T-helper 2 cell treated with Interferon-gamma antibody and Interleukin-4, amounts not matched to agents 100 ng/mL and 5 ng/mL, for 36 hours (primary cell): ENCODE data around the gene ACOT2. TPM values are rescaled to one million over a fixed set of nuclear protein-coding genes. Genes with fewer than 3 reads are reported as not detected.

ENCODE experiments used
- intact Hi-C: fragments of 100-400 bp; cut with micrococcal nuclease; formaldehyde crosslinking; loops from one replicate; pipeline ENCODE4 v1.15.1; 2023
- total RNA-seq: library from RNA; stranded (reverse); gene quantifications from 2 replicates; pipeline ENCODE4 v1.2.3, GENCODE V29; 2022

The ACOT2 gene
- total RNA-seq, 1 donor from 2014 or later: 18.1 TPM

GRCh38 chr14:73613046-73613383, 44.0 kb downstream of the ACOT2 start:
- intact Hi-C loops: no loop called here

GRCh38 chr14:73613419-73613963, 44.5 kb downstream of the ACOT2 start:
- intact Hi-C loops: no loop called here

GRCh38 chr14:73616831-73617230, 47.8 kb downstream of the ACOT2 start:
- intact Hi-C loops: no loop called here

- intact Hi-C loops: no loop called here
Measured at GRCh38 chr14:73619524-73619923, 50.5 kb downstream of the ACOT2 start.

- intact Hi-C loops: no loop called here
Measured at GRCh38 chr14:73620268-73620667, 51.3 kb downstream of the ACOT2 start.

GRCh38 chr14:73623504-73624054, 54.6 kb downstream of the ACOT2 start:
- intact Hi-C loops: no loop called here

Other genes starting within 250 kb of the ACOT2 start
- 45.0 and 46.5 TPM in 2 replicates for gene NUMB, start 110.7 kb upstream of the ACOT2 start, total RNA-seq
- 24.2 and 25.5 TPM in 2 replicates for gene RIOX1, start 78.3 kb upstream of the ACOT2 start, total RNA-seq
- gene ACOT1, start 32.1 kb upstream of the ACOT2 start, total RNA-seq: 3.5 and 3.7 TPM in 2 replicates
- gene HEATR4, start 10.3 kb upstream of the ACOT2 start, total RNA-seq: 0.11 and 0.25 TPM in 2 replicates
- 0.27 and 0.55 TPM in 2 replicates for gene ACOT4, start 22.7 kb downstream of the ACOT2 start, total RNA-seq
- gene ACOT6, start 43.3 kb downstream of the ACOT2 start, total RNA-seq: not detected in 2 replicates
- 4.7 and 5.3 TPM in 2 replicates for gene DNAL1, start 75.8 kb downstream of the ACOT2 start, total RNA-seq
- 20.6 and 23.0 TPM in 2 replicates for gene PNMA1, start 145.2 kb downstream of the ACOT2 start, total RNA-seq